HUES64 (cell line): Measurements from ENCODE around the gene SFMBT2.

Experiments
- H3K27ac ChIP-seq: 2 replicates; pipeline ENCODE4 v1.7.0; 2013; ENCODE audit warnings: low read depth, low read length, inconsistent platforms
- H3K27me3 ChIP-seq: 2 replicates; pipeline ENCODE4 v1.6.1; 2013; ENCODE audit warnings: mild to moderate bottlenecking, low read length; ENCODE audit not compliant: insufficient read depth
- H3K36me3 ChIP-seq: 2 replicates; pipeline ENCODE4 v1.6.1; 2013; ENCODE audit warnings: mild to moderate bottlenecking, low read length; ENCODE audit not compliant: insufficient read depth
- H3K4me1 ChIP-seq: 2 replicates; pipeline ENCODE4 v1.6.1; 2013; ENCODE audit warnings: mild to moderate bottlenecking, low read length, moderate library complexity; ENCODE audit not compliant: insufficient read depth
- H3K4me3 ChIP-seq: 2 replicates; pipeline ENCODE4 v1.5.1; 2013; ENCODE audit warnings: mild to moderate bottlenecking, low read length, moderate library complexity
- H3K9ac ChIP-seq: 2 replicates; pipeline ENCODE4 v1.6.1; 2013; ENCODE audit warnings: mild to moderate bottlenecking, low read depth, low read length
- H3K9me3 ChIP-seq: 2 replicates; pipeline ENCODE4 v1.6.1; 2013; ENCODE audit warnings: low read depth, low read length; ENCODE audit not compliant: insufficient read depth
- WGBS: fragments of 150-250, 120-280 bp; methylation state at CpG from one replicate; pipeline ENCODE4 v1.1.7; 2013; ENCODE audit warnings: missing lambda C conversion rate; 5-methylcytosine and 5-hydroxymethylcytosine counted together

Gene SFMBT2

GRCh38 chr10:7152982-7153381 is 257.9 kb downstream of the SFMBT2 start:
- H3K27me3 ChIP-seq = no peaks in the 10 kb centered on the region
- H3K36me3 ChIP-seq = no peaks in the 10 kb centered on the region
- H3K9ac ChIP-seq = no peak overlapping the region
- H3K9me3 ChIP-seq = no peaks in the 10 kb centered on the region
- H3K4me3 ChIP-seq = no peak overlapping the region
- WGBS = 91% methylated on average over 3 of the region's 3 CpGs
- H3K4me1 ChIP-seq = no peaks in the 10 kb centered on the region
- no peak overlapping the region for H3K27ac ChIP-seq

DNA sequence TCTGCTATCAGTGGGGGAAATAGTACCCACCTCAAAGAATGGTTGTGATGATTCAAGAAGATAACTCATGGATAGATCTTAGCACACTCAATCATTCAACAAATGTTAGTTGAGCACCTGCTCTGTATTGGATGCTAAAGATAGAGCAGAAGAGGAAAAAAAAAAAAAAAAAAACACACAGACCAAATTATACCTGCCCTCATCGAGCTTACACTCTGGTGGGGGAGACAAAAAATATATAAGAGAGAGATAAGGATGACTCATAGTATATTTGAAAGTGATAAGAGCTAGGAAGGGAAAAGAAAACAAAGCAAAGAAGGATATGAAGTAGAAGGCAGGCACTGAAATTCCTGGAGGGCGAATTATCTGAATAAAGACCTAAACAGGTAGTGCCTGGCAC is 258.5 kb downstream of the SFMBT2 start:
- no peaks in the 10 kb centered on the region for H3K4me1 ChIP-seq
- H3K27me3 ChIP-seq = no peaks in the 10 kb centered on the region
- H3K36me3 ChIP-seq = no peaks in the 10 kb centered on the region
- H3K27ac ChIP-seq = no peak overlapping the region
- no peaks in the 10 kb centered on the region for H3K9me3 ChIP-seq
- 86% methylated on average over 2 of the region's 2 CpGs for WGBS
- no peak overlapping the region for H3K4me3 ChIP-seq
- no peak overlapping the region for H3K9ac ChIP-seq

DNA sequence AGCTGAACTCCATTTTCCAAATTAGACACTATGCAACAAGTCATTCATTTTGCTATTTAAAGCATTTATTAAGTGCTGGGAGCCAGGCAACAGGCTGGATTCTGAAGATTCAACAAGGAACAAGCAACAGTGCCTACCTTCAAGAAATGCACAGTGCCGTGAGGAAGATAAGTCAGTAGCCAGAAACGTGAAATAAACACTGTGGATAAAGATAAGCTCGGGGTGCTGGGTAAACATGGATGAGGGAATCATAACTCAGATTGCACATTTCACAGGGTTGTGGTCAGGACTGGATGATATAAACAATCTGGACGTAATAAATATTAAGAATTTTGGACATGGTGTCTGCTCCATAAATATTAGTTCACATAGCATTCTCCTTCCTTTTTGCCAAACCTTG is 259.3 kb downstream of the SFMBT2 start:
- Histone ChIP-seq H3K4me3 (no peak overlapping the region), H3K27ac (no peak overlapping the region), H3K36me3 (no peaks in the 10 kb centered on the region), H3K4me1 (0 out of 2 replicates have a peak, but pooled peaks cover 4% of the 10 kb centered on the region), H3K27me3 (no peaks in the 10 kb centered on the region), H3K9ac (no peak overlapping the region), H3K9me3 (no peaks in the 10 kb centered on the region)
- WGBS = 97% methylated on average over 4 of the region's 4 CpGs

DNA sequence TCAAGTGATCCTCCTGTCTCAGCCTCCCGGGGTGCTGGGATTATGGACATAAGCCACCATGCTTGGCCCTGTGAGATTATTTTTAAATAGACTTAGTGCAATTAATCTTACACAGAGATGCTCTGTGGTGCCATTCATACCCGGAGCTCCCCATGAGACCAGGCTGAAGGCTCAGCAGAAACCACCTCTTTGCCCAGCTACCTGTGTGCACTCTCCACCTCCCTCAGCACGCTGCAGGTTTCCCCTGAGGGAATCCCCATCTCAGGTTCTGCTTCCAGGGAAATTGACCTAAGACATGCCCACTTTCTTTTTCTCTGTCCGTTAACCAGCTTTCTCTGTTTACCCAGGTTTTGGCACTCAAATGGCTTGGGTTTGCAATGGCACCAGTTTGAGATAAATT is 260.5 kb downstream of the SFMBT2 start:
- H3K9me3 ChIP-seq = no peaks in the 10 kb centered on the region
- 89% methylated on average over 4 of the region's 4 CpGs for WGBS

GRCh38 chr10:7146189-7146588 is 264.6 kb downstream of the SFMBT2 start:
- no peaks in the 10 kb centered on the region for H3K9me3 ChIP-seq
- no peak overlapping the region for H3K4me3 ChIP-seq
- WGBS = 85% methylated on average over 3 of the region's 3 CpGs
- H3K27me3 ChIP-seq = no peaks in the 10 kb centered on the region
- H3K9ac ChIP-seq = no peak overlapping the region
- H3K4me1 ChIP-seq = 0 out of 2 replicates have a peak, but pooled peaks cover 4% of the 10 kb centered on the region
- no peak overlapping the region for H3K27ac ChIP-seq
- H3K36me3 ChIP-seq = no peaks in the 10 kb centered on the region

More for the DNA sequence above, 260.5 kb downstream of the SFMBT2 start:
- no peaks in the 10 kb centered on the region for H3K36me3 ChIP-seq
- H3K4me3 ChIP-seq = no peak overlapping the region
- H3K27ac ChIP-seq = no peak overlapping the region
- H3K27me3 ChIP-seq = no peaks in the 10 kb centered on the region
- H3K4me1 ChIP-seq = 0 out of 2 replicates have a peak, but pooled peaks cover 4% of the 10 kb centered on the region
- H3K9ac ChIP-seq = no peak overlapping the region

- Histone ChIP-seq H3K9ac (no peak overlapping the region), H3K9me3 (0 out of 2 replicates have a peak, but pooled peaks cover 4% of the 10 kb centered on the region), H3K27me3 (no peaks in the 10 kb centered on the region), H3K4me1 (no peaks in the 10 kb centered on the region), H3K4me3 (no peak overlapping the region), H3K36me3 (no peaks in the 10 kb centered on the region), H3K27ac (no peak overlapping the region)
- WGBS = 94% methylated on average over 5 of the region's 5 CpGs
Observed at GRCh38 chr10:7136016-7136415, 274.8 kb downstream of the SFMBT2 start.

DNA sequence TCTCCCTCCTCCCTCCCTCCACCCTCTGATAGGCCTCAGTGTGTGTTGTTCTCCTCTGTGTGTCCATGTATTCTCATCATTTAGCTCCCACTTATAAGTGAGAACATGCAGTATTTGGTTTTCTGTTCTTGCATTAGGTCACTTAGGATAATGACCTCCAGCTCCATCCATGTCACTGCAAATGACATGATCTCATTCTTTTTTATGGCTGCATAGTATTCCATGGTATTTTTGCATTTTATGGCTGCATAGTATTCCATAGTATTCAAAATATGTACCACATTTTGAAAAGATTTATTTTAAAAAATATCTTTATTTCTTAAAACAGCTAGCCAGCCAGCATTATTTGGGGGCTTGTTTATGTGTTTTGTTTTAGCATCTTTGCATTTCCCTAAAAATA is 275.6 kb downstream of the SFMBT2 start:
- Histone ChIP-seq H3K4me1 (no peaks in the 10 kb centered on the region), H3K27ac (no peak overlapping the region), H3K27me3 (no peaks in the 10 kb centered on the region), H3K4me3 (no peak overlapping the region), H3K9me3 (0 out of 2 replicates have a peak, but pooled peaks cover 4% of the 10 kb centered on the region), H3K36me3 (no peaks in the 10 kb centered on the region), H3K9ac (no peak overlapping the region)

DNA sequence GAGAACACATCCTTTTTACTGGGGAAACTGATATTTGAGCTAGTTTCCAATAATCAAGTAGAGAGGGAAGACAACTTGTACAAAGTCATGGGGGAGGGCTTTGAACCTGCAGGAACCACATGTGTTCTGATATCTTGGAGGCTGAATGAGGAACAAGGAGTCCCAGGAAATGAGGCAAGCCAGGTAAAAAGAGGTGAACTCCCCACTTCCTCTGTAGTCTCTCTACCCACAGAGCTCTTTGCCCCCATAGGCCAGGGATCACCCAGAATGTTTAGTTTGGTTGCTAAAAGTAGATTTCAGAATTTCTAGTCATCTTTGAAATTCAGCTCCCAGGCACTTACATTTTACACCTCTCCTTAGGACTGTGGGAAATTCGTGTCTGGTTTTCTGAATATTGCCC is 276.4 kb downstream of the SFMBT2 start:
- 84% methylated on average over 1 of the region's 1 CpG for WGBS
- H3K9me3 ChIP-seq = 0 out of 2 replicates have a peak, but pooled peaks cover 4% of the 10 kb centered on the region
- no peak overlapping the region for H3K27ac ChIP-seq
- no peak overlapping the region for H3K9ac ChIP-seq
- H3K27me3 ChIP-seq = no peaks in the 10 kb centered on the region
- H3K4me3 ChIP-seq = no peak overlapping the region
- no peaks in the 10 kb centered on the region for H3K4me1 ChIP-seq
- H3K36me3 ChIP-seq = no peaks in the 10 kb centered on the region

DNA sequence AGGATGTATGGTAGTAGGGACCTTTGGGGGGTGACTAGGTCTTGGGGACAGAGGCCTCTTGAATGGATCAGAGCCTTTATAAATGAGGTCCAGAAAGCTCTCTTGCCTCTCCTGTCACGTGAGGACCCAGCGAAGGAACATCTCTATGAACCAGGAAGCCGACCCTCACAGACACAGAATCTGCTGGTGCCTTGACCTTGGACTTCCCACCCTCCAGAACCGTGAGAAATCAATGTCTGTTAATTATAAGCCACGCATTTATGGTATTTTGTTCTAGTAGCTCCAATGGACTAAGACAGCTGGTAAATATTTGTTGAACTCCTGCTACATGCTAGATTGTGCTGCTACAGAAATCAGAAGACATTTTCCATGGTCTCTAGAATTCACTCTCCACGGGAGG is 276.9 kb downstream of the SFMBT2 start:
- Histone ChIP-seq H3K4me3 (no peak overlapping the region), H3K36me3 (no peaks in the 10 kb centered on the region), H3K4me1 (no peaks in the 10 kb centered on the region), H3K9me3 (0 out of 2 replicates have a peak, but pooled peaks cover 4% of the 10 kb centered on the region), H3K27me3 (no peaks in the 10 kb centered on the region), H3K27ac (no peak overlapping the region), H3K9ac (no peak overlapping the region)
- WGBS = 94% methylated on average over 6 of the region's 6 CpGs

- Histone ChIP-seq H3K4me1 (no peaks in the 10 kb centered on the region), H3K9me3 (0 out of 2 replicates have a peak, but pooled peaks cover 4% of the 10 kb centered on the region), H3K27ac (no peak overlapping the region), H3K4me3 (no peak overlapping the region), H3K9ac (no peak overlapping the region), H3K36me3 (no peaks in the 10 kb centered on the region), H3K27me3 (no peaks in the 10 kb centered on the region)
- 93% methylated on average over 10 of the region's 11 CpGs for WGBS
Observed at GRCh38 chr10:7133278-7133677, 277.6 kb downstream of the SFMBT2 start.

- H3K9me3 ChIP-seq = 0 out of 2 replicates have a peak, but pooled peaks cover 4% of the 10 kb centered on the region
- H3K9ac ChIP-seq = no peak overlapping the region
- H3K36me3 ChIP-seq = no peaks in the 10 kb centered on the region
- no peaks in the 10 kb centered on the region for H3K27me3 ChIP-seq
- H3K27ac ChIP-seq = no peak overlapping the region
- no peak overlapping the region for H3K4me3 ChIP-seq
- H3K4me1 ChIP-seq = no peaks in the 10 kb centered on the region
- WGBS = 95% methylated on average over 11 of the region's 11 CpGs
Observed at GRCh38 chr10:7130191-7130911, 280.5 kb downstream of the SFMBT2 start.
